GM12878 (cell line): ENCODE data around the gene ELP4. TPM values are rescaled to one million over a fixed set of nuclear protein-coding genes. Genes with fewer than 3 reads are reported as not detected.

Experiments used
- ATAC-seq: fragments of 200-7000 bp; cut with Tn5 transposase; 3 replicates; pipeline ENCODE4 v1.9.1; 2020; ENCODE audit warnings: mild to moderate bottlenecking, moderate library complexity
- BruUV-seq: library from RNA; stranded (reverse); fragments of 400-500 nt; replicated peaks from 2 replicates; lab custom pipeline; 2021; lab: Mats Ljungman, UMichigan
- CTCF ChIA-PET: fragments of 300-600 bp; sonication (Branson Sonifier 250); formaldehyde crosslinking; extraction: SDS; loops from one replicate; lab custom pipeline; 2021; ENCODE audit warnings: inconsistent platforms; lab: Yijun Ruan, JAX
- POLR2A ChIA-PET: fragments of 350-600 bp; formaldehyde crosslinking; extraction: SDS; loops from one replicate; lab custom pipeline; 2021; ENCODE audit warnings: inconsistent platforms; lab: Charles Lee
- RAD21 ChIA-PET: fragments of 300-600 bp; sonication (Branson Sonifier 250); formaldehyde crosslinking; loops from one replicate; lab custom pipeline; 2023; ENCODE audit warnings: antibody characterized with exemption; ENCODE audit not compliant: unreplicated experiment; lab: Charles Lee
- SMC1A ChIA-PET: fragments of 300-600 bp; sonication (Branson Sonifier 250); formaldehyde crosslinking; loops from one replicate; lab custom pipeline; 2023; ENCODE audit not compliant: unreplicated experiment, uncharacterized antibody; lab: Charles Lee
- DNase-seq: peaks from one replicate; pipeline ENCODE4 v3.0.0-alpha.2; 2011; ENCODE audit warnings: low read depth, low spot score
- FAIRE-seq: peaks from 3 replicates; lab custom pipeline; 2011; peaks lifted over from hg19 to GRCh38; lab: Jason Lieb, UNC
- H2AFZ ChIP-seq: 2 replicates; pipeline ENCODE4 v1.6.0; 2011; ENCODE audit warnings: low read depth, low read length, control low read depth; ENCODE audit not compliant: control insufficient read depth
- H3K27ac ChIP-seq: 2 replicates; pipeline ENCODE4 v1.5.1; 2011; ENCODE audit warnings: control low read depth; ENCODE audit not compliant: control insufficient read depth, insufficient read depth
- H3K27me3 ChIP-seq, 2 experiments: replicated peaks in 1 of 2; 2 replicates each; pipeline versions ENCODE4 v1.6.0 to v1.6.1; 2011; ENCODE audit warnings: low read length in 1 of 2; ENCODE audit not compliant: control insufficient read depth in 2 of 2, insufficient read depth in 2 of 2
- H3K36me3 ChIP-seq, 2 experiments: 2 replicates each; pipeline ENCODE4 v1.5.1; 2011; ENCODE audit warnings: low read length in 1 of 2; ENCODE audit not compliant: control insufficient read depth in 2 of 2, insufficient read depth in 2 of 2
- H3K4me1 ChIP-seq: 2 replicates; pipeline ENCODE4 v1.6.1; 2011; ENCODE audit warnings: mild to moderate bottlenecking, low read length, moderate library complexity, mixed read lengths; ENCODE audit not compliant: control insufficient read depth, insufficient read depth
- H3K4me2 ChIP-seq: 2 replicates; pipeline ENCODE4 v1.6.0; 2011; ENCODE audit warnings: control low read depth; ENCODE audit not compliant: control insufficient read depth, insufficient read depth
- H3K4me3 ChIP-seq: fragments of 200-600 bp; sonication (generic); 2 replicates; pipeline ENCODE4 v1.5.1; 2016
- H3K79me2 ChIP-seq: 2 replicates; pipeline ENCODE4 v1.6.0; 2011; ENCODE audit warnings: low read length; ENCODE audit not compliant: control insufficient read depth, insufficient read depth
- H3K9ac ChIP-seq: 2 replicates; pipeline ENCODE4 v1.8.0; 2011; ENCODE audit warnings: low read length, control low read depth, mixed read lengths; ENCODE audit not compliant: control insufficient read depth, insufficient read depth
- H3K9me3 ChIP-seq: replicated peaks from 3 replicates; pipeline ENCODE4 v1.5.1; 2011; ENCODE audit warnings: mild to moderate bottlenecking, low read length; ENCODE audit not compliant: control insufficient read depth, insufficient read depth
- H4K20me1 ChIP-seq: 2 replicates; pipeline ENCODE4 v1.6.0; 2011; ENCODE audit not compliant: control insufficient read depth, insufficient read depth
- ASH2L ChIP-seq: fragments of 300-600, 200-600 bp; sonication (generic); IDR thresholded peaks from 2 replicates; pipeline ENCODE4 v1.6.1; 2017; ENCODE audit warnings: low read depth, mild to moderate bottlenecking, borderline replicate concordance
- CBX5 ChIP-seq: sonication (generic); IDR thresholded peaks from 2 replicates; pipeline ENCODE4 v1.6.1; 2016; ENCODE audit warnings: low read depth, moderate library complexity, mild to moderate bottlenecking, inconsistent platforms
- CHD2 ChIP-seq: IDR thresholded peaks from 2 replicates; pipeline ENCODE4 v1.6.1; 2011; ENCODE audit warnings: low read depth, low read length, improper control_type of control experiment, borderline replicate concordance
- CREB1 ChIP-seq: IDR thresholded peaks from 2 replicates; pipeline ENCODE4 v1.6.1; 2012; ENCODE audit warnings: low read depth, mild to moderate bottlenecking, inconsistent platforms
- FOXK2 ChIP-seq: fragments of 450-650 bp; IDR thresholded peaks from 2 replicates; pipeline ENCODE4 v1.6.1; 2017; ENCODE audit warnings: mild to moderate bottlenecking, moderate library complexity
- MEF2B ChIP-seq: fragments of 450-650 bp; IDR thresholded peaks from 2 replicates; pipeline ENCODE4 v1.6.1; 2018; ENCODE audit warnings: mild to moderate bottlenecking, moderate library complexity; ENCODE audit not compliant: partially characterized antibody, poor library complexity, severe bottlenecking
- MXI1 ChIP-seq: fragments of 150-350 bp; IDR thresholded peaks from 2 replicates; pipeline ENCODE4 v1.6.1; 2011; ENCODE audit warnings: low read depth, mild to moderate bottlenecking, inconsistent platforms, low read length, improper control_type of control experiment
- PAX5 ChIP-seq: IDR thresholded peaks from 2 replicates; pipeline ENCODE4 v1.6.1; 2011; ENCODE audit warnings: low read depth, low read length, borderline replicate concordance
- SIX5 ChIP-seq: IDR thresholded peaks from 2 replicates; pipeline ENCODE4 v1.6.1; 2011; ENCODE audit warnings: mild to moderate bottlenecking, low read depth, low read length, moderate library complexity; ENCODE audit not compliant: severe bottlenecking
- STAT3 ChIP-seq: IDR thresholded peaks from 2 replicates; pipeline ENCODE4 v1.6.1; 2011; ENCODE audit warnings: low read depth, low read length, improper control_type of control experiment
- ZBED1 ChIP-seq: IDR thresholded peaks from 2 replicates; pipeline ENCODE4 v1.6.1; 2016; ENCODE audit warnings: borderline replicate concordance
- ZNF207 ChIP-seq: fragments of 450-650 bp; IDR thresholded peaks from 2 replicates; pipeline ENCODE4 v1.6.1; 2014; ENCODE audit warnings: antibody characterized with exemption, mild to moderate bottlenecking, borderline replicate concordance
- WGBS: methylation state at CpG from one replicate; pipeline ENCODE4 v1.1.6; 2016; ENCODE audit warnings: low lambda C conversion rate; ENCODE audit not compliant: insufficient replicate concordance, insufficient coverage; ENCODE audit errors: missing lambda C conversion rate; 5-methylcytosine and 5-hydroxymethylcytosine counted together
- in situ Hi-C: fragments of 300-500 bp; cut with MboI; formaldehyde crosslinking; loops from 9 replicates; pipeline ENCODE4 v1.14.3; 2018; ENCODE audit warnings: mixed read lengths
- intact Hi-C: fragments of 100-400 bp; cut with micrococcal nuclease; formaldehyde crosslinking; loops from one replicate; pipeline ENCODE4 v1.14.2; 2022; ENCODE audit not compliant: unreplicated experiment
- polyA plus RNA-seq, 11 experiments: library from polyadenylated mRNA; depleted of rRNA in 4 of 11; unstranded in 6 of 11; stranded (reverse) in 5 of 11; fragments of >200 nt; fragmentation: Nextera tagmentation in 4 of 11; fragmentation: Illumina TruSeq in 1 of 11; extraction: Ambion mirVana in 4 of 11; extraction: Trizol in 1 of 11; gene quantifications; 1 replicate in 1 of 11; 2 replicates in 10 of 11; pipeline versions ENCODE4 v1.2.1 to v1.2.3, GENCODE V29; 2011 to 2016; ENCODE audit warnings: inconsistent platforms in 2 of 11, missing spikeins in 2 of 11, low read depth in 1 of 11
- total RNA-seq, 4 experiments: library from RNA; depleted of rRNA in 3 of 4; stranded (reverse); fragments of >200 nt in 3 of 4; fragmentation: Illumina TruSeq in 1 of 4; extraction: Trizol in 1 of 4; gene quantifications; 2 replicates each; pipeline versions ENCODE4 v1.2.1 to v1.2.3, GENCODE V29; 2013 to 2021
- TF ChIP-seq, protein P1 (sequence below): IDR thresholded peaks from 2 replicates; pipeline ENCODE4 v1.6.1; 2012; ENCODE audit warnings: low read depth, low read length, improper control_type of control experiment
- TF ChIP-seq, protein P2 (sequence below): IDR thresholded peaks from 2 replicates; pipeline ENCODE4 v1.6.1; 2012; ENCODE audit warnings: low read depth, low read length, improper control_type of control experiment

Gene ELP4
- total and polyA plus RNA-seq, 10 of the 15 experiments (the other 5 are each of a cell fraction or from before 2014, with no cell fraction given) = 17.7 to 36.1 (median 27.0) TPM

DNA sequence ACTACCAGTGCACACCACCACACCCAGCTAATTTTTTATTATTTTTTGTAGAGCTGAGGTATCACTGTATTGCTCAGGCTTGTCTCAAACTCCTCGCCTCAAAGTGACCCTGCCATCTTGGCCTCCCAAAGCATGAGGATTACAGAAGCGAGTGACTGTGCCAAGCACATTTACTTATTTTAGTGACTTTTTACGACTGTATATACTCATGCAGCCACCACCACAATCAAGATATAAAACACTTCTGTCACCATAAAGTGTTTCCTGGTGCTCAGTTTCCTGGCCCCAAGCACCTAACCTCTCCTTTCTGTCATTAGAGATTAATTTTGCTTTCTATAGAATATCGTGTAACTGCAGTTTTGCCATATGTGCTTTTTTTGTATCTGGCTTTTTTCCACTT is 25.9 kb downstream of the ELP4 start (continued):
- TF ChIP-seq CHD2 (no peak), ASH2L (no peak)
- TF ChIP-seq, all 136 proteins: peak for 0

DNA sequence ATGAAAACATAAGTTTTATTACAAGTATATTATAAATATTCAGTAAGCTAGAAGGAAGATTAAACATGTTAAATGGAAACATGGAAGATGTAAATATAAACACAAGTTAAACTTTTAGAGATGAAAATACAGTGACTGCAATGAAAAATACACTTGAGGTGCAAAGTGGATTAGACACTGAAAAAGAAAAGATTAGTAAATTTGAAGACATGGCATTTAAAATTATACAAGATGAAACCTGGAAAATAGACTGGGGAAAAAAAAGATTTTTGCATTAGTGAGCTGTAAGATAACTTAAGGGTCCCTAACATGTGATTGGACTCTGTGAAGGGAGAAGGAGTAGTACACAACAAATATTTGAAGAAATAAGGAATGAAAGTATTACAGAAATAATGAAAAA is 33.3 kb downstream of the ELP4 start:
- Histone ChIP-seq H3K9ac (no peak overlapping the region), H3K27me3 (no peaks in the 10 kb centered on the region)

DNA sequence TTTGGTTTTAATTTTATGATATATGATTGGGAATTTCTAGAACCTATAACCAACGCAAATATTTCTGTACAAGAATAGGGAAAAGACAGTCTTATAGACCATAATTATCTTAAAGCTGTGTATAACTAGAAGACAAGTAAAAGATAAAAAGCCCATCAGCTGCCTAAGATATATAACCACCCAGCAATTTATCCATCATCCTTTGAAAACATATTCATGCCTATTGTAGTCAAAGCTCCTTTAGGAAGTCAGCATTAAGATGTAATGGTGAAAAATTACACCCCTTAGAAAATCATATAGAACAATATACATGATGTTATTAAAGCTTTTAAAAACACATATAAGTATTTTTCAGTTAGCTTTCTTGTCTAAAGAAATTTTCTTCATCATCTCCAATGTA is 46.4 kb downstream of the ELP4 start:
- FAIRE-seq (no peak), ATAC-seq (no peak), DNase-seq (no peak)
- SMC1A ChIA-PET = no interaction called here
- Histone ChIP-seq H4K20me1 (no peaks in the 10 kb centered on the region), H3K79me2 (no peaks in the 10 kb centered on the region), H3K9me3 (no peaks in the 10 kb centered on the region), H3K27ac (no peak overlapping the region), H3K36me3 (no peaks in the 10 kb centered on the region), H3K9ac (no peak overlapping the region), H3K4me2 (no peak overlapping the region), H3K4me1 (no peaks in the 10 kb centered on the region), H2AFZ (no peak overlapping the region), H3K27me3 (no peaks in the 10 kb centered on the region), H3K4me3 (no peak overlapping the region)
- intact Hi-C loops (no loop called here), in situ Hi-C loops (no loop called here)
- BruUV-seq = no TSS peak
- RAD21 ChIA-PET = no interaction called here
- WGBS = 100% methylated on average over 1 of the region's 1 CpG
- POLR2A ChIA-PET = no interaction called here
- CTCF ChIA-PET = interaction anchor here (0.6 to 0.9 kb wide), 2 partner anchors 22 to 970 kb away, joined by 3 read pairs; no protein-coding TSS in a partner anchor
- TF ChIP-seq CBX5 (no peak), PAX5 (no peak), ZNF207 (no peak), FOXK2 (no peak), CREB1 (no peak), MEF2B (no peak)
- TF ChIP-seq, protein P1, sequence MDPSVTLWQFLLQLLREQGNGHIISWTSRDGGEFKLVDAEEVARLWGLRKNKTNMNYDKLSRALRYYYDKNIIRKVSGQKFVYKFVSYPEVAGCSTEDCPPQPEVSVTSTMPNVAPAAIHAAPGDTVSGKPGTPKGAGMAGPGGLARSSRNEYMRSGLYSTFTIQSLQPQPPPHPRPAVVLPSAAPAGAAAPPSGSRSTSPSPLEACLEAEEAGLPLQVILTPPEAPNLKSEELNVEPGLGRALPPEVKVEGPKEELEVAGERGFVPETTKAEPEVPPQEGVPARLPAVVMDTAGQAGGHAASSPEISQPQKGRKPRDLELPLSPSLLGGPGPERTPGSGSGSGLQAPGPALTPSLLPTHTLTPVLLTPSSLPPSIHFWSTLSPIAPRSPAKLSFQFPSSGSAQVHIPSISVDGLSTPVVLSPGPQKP = no peak

More for the DNA sequence above, 33.3 kb downstream of the ELP4 start:
- H4K20me1 ChIP-seq = no peaks in the 10 kb centered on the region
- ATAC-seq (no peak), FAIRE-seq (no peak), DNase-seq (no peak)
- no peak overlapping the region for H3K4me2 ChIP-seq
- no peak overlapping the region for H3K4me3 ChIP-seq
- POLR2A ChIA-PET = interaction anchor here (0.6 kb wide), 1 partner anchor 1212 kb away, joined by 4 read pairs; no protein-coding TSS in a partner anchor
- H3K9me3 ChIP-seq = peaks cover 6% of the 10 kb centered on the region; the same call in 1 of the 3 replicates
- H3K4me1 ChIP-seq = no peaks in the 10 kb centered on the region
- no peak overlapping the region for H2AFZ ChIP-seq
- H3K27ac ChIP-seq = no peak overlapping the region
- in situ Hi-C loops = no loop called here
- RAD21 ChIA-PET = no interaction called here
- CTCF ChIA-PET = no interaction called here
- no peaks in the 10 kb centered on the region for H3K79me2 ChIP-seq
- H3K36me3 ChIP-seq = no peaks in the 10 kb centered on the region; a peak in 1 of 4 replicates
- SMC1A ChIA-PET = no interaction called here
- BruUV-seq = no TSS peak
- intact Hi-C loops = no loop called here
- no peak for TF ChIP-seq ZBED1
- TF ChIP-seq STAT3 = no peak
- TF ChIP-seq, protein P2, sequence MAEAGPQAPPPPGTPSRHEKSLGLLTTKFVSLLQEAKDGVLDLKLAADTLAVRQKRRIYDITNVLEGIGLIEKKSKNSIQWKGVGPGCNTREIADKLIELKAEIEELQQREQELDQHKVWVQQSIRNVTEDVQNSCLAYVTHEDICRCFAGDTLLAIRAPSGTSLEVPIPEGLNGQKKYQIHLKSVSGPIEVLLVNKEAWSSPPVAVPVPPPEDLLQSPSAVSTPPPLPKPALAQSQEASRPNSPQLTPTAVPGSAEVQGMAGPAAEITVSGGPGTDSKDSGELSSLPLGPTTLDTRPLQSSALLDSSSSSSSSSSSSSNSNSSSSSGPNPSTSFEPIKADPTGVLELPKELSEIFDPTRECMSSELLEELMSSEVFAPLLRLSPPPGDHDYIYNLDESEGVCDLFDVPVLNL = no peak
- TF ChIP-seq MXI1 = no peak
- TF ChIP-seq SIX5 = no peak
